22Rv1 (cell line): ENCODE measurements around the gene TCF4.

Experiments used
- ZFX ChIP-seq: fragments of 450-650 bp; IDR thresholded peaks from 2 replicates; pipeline ENCODE4 v1.6.1; 2017; ENCODE audit warnings: antibody characterized with exemption, borderline replicate concordance
- TF ChIP-seq, protein P1 (sequence below): fragments of 450-650 bp; IDR thresholded peaks from 2 replicates; pipeline ENCODE4 v1.5.1; 2017; ENCODE audit warnings: mild to moderate bottlenecking

DNA sequence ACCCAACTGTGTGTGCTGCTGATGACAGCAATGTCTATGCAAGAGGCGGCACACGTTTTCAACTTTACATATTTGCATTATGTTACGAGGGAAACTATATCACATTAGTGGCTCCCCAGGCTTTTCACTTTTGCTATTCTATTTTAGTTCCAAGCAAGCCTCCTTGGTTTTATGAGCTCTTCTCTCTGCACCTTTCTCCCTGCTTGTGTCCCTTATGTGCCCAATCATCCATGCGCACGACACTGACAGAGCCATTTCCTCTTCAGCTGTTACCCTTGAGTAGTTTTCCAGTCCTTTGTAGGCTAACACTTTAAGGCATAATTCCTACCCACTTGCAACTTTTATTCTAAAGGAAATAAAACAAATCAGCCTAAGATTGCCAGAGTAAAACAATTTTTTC, 154.3 kb downstream of the TCF4 start:
- TF ChIP-seq, protein P1, sequence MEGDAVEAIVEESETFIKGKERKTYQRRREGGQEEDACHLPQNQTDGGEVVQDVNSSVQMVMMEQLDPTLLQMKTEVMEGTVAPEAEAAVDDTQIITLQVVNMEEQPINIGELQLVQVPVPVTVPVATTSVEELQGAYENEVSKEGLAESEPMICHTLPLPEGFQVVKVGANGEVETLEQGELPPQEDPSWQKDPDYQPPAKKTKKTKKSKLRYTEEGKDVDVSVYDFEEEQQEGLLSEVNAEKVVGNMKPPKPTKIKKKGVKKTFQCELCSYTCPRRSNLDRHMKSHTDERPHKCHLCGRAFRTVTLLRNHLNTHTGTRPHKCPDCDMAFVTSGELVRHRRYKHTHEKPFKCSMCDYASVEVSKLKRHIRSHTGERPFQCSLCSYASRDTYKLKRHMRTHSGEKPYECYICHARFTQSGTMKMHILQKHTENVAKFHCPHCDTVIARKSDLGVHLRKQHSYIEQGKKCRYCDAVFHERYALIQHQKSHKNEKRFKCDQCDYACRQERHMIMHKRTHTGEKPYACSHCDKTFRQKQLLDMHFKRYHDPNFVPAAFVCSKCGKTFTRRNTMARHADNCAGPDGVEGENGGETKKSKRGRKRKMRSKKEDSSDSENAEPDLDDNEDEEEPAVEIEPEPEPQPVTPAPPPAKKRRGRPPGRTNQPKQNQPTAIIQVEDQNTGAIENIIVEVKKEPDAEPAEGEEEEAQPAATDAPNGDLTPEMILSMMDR, result no peak
- TF ChIP-seq ZFX, result no peak
